Panc1 (cell line): ENCODE results near the gene FBXL15.

Experiments used
- POLR2AphosphoS5 ChIP-seq: IDR thresholded peaks from 2 replicates; pipeline ENCODE4 v1.6.1; 2012; ENCODE audit warnings: mild to moderate bottlenecking, low read depth, low read length, moderate library complexity
- TCF7L2 ChIP-seq: IDR thresholded peaks from 2 replicates; pipeline ENCODE4 v1.6.1; 2011; ENCODE audit warnings: mild to moderate bottlenecking, low read depth, low read length, inconsistent platforms
- TF ChIP-seq, protein P1 (sequence below): fragments of 450-650 bp; IDR thresholded peaks from 2 replicates; pipeline ENCODE4 v1.5.1; 2017; ENCODE audit warnings: mild to moderate bottlenecking
- TF ChIP-seq, protein P2 (sequence below), 2 experiments: IDR thresholded peaks; 2 replicates each; pipeline ENCODE4 v1.6.1; 2011 to 2012; ENCODE audit warnings: low read depth in 2 of 2, control low read depth in 1 of 2, low read length in 1 of 2, mild to moderate bottlenecking in 1 of 2, moderate library complexity in 1 of 2; ENCODE audit not compliant: insufficient read depth in 1 of 2

DNA sequence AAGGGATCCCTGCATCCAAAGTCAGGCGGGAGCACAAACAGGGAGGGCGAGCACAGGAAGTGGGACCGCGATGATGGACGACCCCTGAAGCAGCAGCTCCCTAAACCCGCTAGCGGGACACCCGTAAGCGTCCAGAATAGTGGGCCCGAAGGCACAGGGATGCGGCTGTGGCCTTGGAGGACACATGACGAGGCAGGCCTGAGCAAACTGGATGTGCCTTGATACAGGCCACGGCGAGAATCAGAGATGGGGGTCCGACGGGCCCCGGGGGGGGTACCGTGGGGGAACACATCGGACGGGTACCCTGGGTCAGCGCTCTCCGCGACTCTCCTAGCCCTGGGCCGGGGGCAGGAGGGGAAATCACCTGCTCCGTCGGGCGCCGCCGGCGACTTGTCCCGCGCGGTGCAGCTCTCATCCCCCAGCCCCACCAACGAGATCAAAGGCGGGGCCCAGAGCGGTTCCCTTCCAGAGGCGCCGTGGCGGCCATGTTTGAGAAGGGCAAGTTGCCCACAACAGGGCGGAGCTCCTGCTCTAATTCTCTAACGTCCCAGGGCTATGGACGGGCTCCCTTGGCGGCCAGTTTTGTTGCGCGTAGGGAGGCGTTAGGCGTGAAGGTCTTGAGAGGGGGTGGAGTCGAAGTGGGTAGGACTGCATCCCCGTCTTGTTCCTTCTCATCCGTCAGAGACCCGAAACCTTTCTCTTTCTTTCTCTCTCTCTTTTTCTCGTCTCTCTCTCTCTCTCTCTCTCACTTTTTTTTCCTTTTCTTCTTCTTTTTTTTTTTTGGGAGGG, 11.7 kb downstream of the FBXL15 start, which contains the start of gene CUEDC2:
- TF ChIP-seq, protein P1, sequence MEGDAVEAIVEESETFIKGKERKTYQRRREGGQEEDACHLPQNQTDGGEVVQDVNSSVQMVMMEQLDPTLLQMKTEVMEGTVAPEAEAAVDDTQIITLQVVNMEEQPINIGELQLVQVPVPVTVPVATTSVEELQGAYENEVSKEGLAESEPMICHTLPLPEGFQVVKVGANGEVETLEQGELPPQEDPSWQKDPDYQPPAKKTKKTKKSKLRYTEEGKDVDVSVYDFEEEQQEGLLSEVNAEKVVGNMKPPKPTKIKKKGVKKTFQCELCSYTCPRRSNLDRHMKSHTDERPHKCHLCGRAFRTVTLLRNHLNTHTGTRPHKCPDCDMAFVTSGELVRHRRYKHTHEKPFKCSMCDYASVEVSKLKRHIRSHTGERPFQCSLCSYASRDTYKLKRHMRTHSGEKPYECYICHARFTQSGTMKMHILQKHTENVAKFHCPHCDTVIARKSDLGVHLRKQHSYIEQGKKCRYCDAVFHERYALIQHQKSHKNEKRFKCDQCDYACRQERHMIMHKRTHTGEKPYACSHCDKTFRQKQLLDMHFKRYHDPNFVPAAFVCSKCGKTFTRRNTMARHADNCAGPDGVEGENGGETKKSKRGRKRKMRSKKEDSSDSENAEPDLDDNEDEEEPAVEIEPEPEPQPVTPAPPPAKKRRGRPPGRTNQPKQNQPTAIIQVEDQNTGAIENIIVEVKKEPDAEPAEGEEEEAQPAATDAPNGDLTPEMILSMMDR = no peak
- TF ChIP-seq POLR2AphosphoS5 (peak; percentile 92), TCF7L2 (peak; percentile 100)
- TF ChIP-seq, protein P2, sequence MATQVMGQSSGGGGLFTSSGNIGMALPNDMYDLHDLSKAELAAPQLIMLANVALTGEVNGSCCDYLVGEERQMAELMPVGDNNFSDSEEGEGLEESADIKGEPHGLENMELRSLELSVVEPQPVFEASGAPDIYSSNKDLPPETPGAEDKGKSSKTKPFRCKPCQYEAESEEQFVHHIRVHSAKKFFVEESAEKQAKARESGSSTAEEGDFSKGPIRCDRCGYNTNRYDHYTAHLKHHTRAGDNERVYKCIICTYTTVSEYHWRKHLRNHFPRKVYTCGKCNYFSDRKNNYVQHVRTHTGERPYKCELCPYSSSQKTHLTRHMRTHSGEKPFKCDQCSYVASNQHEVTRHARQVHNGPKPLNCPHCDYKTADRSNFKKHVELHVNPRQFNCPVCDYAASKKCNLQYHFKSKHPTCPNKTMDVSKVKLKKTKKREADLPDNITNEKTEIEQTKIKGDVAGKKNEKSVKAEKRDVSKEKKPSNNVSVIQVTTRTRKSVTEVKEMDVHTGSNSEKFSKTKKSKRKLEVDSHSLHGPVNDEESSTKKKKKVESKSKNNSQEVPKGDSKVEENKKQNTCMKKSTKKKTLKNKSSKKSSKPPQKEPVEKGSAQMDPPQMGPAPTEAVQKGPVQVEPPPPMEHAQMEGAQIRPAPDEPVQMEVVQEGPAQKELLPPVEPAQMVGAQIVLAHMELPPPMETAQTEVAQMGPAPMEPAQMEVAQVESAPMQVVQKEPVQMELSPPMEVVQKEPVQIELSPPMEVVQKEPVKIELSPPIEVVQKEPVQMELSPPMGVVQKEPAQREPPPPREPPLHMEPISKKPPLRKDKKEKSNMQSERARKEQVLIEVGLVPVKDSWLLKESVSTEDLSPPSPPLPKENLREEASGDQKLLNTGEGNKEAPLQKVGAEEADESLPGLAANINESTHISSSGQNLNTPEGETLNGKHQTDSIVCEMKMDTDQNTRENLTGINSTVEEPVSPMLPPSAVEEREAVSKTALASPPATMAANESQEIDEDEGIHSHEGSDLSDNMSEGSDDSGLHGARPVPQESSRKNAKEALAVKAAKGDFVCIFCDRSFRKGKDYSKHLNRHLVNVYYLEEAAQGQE (IDR thresholded peaks at IDR 0.05; ENCODE audit: insufficient read depth in 1 of 2, low read depth in 2 of 2, low read length in 1 of 2) = peak in 1 of 2 experiments; percentile 68; a peak in 1 of 4 replicates
